GM19372 (cell line): ENCODE measurements around the gene BCAS3.
"Not testable (repeated sequence)": the region's sequence is repeated elsewhere in the genome, so short reads cannot be mapped to it uniquely, and the experiment has no call there.

Source experiments
- ATAC-seq: cut with Tn5 transposase; IDR thresholded peaks from one replicate; pipeline ENCODE4 v1.9.1; 2021; ENCODE audit warnings: mild to moderate bottlenecking, low read depth, moderate library complexity; ENCODE audit not compliant: unreplicated experiment

Gene BCAS3

GRCh38 chr17:61340431-61341209, 663.0 kb downstream of the BCAS3 start:
- ATAC-seq = no peak

GRCh38 chr17:61343576-61343975, 665.9 kb downstream of the BCAS3 start:
- ATAC-seq = no peak

- ATAC-seq = no peak
Observed at GRCh38 chr17:61345061-61345460, 667.4 kb downstream of the BCAS3 start.

- no peak for ATAC-seq
Observed at GRCh38 chr17:61345825-61346666, 668.4 kb downstream of the BCAS3 start.

- ATAC-seq = no peak
Observed at GRCh38 chr17:61349350-61349749, 671.7 kb downstream of the BCAS3 start.

GRCh38 chr17:61351745-61352407, 674.2 kb downstream of the BCAS3 start:
- no peak for ATAC-seq

GRCh38 chr17:61352408-61352770, 674.7 kb downstream of the BCAS3 start:
- ATAC-seq = no peak

- no peak for ATAC-seq
Observed at GRCh38 chr17:61352781-61353491, 675.3 kb downstream of the BCAS3 start.

GRCh38 chr17:61353615-61354014, 676.0 kb downstream of the BCAS3 start:
- ATAC-seq = no peak

GRCh38 chr17:61354895-61355874, 677.5 kb downstream of the BCAS3 start:
- ATAC-seq = no peak

GRCh38 chr17:61357061-61357460, 679.4 kb downstream of the BCAS3 start:
- not testable (repeated sequence) for ATAC-seq

- ATAC-seq = not testable (repeated sequence)
Observed at GRCh38 chr17:61359513-61359912, 681.9 kb downstream of the BCAS3 start.

- ATAC-seq = no peak
Observed at GRCh38 chr17:61360318-61360943, 682.8 kb downstream of the BCAS3 start.

- no peak for ATAC-seq
Observed at GRCh38 chr17:61361084-61361483, 683.4 kb downstream of the BCAS3 start.

- no peak for ATAC-seq
Observed at GRCh38 chr17:61362396-61362795, 684.7 kb downstream of the BCAS3 start.

GRCh38 chr17:61362852-61363600, 685.4 kb downstream of the BCAS3 start:
- no peak for ATAC-seq

- ATAC-seq = no peak
Observed at GRCh38 chr17:61363601-61364462, 686.2 kb downstream of the BCAS3 start.
